CD4-positive, alpha-beta T cell treated with Interleukin-21 for 1 hour (primary cell): ENCODE measurements around the gene HMCN2.

ENCODE experiments used
- DNase-seq: peaks from one replicate; pipeline ENCODE4 v3.0.0-alpha.2; 2020

Gene HMCN2

DNA sequence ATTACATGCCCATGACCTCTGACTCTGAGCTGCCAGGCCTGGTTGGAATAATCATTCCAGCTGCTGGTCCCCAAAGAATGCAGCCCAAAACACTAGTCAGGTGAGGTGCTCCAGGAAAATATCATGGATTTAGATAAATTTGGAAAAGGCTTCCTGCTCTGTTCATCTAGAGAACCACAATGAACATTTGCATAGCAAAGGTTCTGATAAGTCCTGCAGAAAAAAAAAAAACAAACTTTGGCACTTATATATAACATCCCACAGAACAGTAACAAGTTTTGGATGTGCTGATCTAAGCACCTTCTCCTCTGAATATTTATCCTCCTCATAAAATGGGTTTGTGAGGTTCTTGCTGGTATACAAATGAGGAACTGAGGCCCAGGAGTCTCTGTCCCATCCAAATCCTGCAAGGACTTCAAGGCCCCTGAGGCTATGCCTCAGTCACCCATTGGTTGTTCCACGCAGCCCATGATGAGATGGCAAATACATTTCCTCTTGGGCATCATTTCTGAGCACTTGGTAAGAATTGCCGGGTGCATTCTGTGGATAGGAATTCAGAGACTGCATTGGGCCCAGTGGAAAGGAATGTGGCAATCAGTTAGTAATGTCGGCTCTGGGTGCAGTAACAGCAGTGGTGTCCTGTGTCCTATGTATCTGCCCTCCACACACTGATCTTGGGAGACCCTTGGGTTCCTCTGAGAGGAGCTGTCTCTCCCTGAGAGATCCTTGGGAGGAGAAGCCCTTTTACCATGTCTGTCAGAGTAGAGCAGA, 105.8 kb downstream of the HMCN2 start:
- no peak for DNase-seq

DNA sequence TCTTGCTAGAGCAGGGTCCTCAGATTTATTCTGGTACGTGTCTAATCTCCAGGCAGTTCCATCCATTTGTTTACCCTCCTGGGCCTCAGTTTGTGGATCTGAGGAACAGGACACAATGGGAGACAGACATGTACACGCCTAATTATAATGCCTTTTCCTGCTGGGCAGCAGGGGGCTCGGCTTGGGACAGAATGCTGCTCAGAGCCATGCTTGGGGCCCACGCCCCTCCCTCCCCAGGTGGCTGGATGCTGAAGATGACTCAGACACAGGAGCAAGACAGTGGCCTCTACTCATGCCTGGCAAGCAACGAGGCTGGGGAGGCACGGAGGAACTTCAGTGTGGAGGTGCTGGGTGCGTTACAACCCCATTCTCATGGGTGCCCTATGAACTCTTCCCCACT, 106.5 kb downstream of the HMCN2 start:
- no peak for DNase-seq

DNA sequence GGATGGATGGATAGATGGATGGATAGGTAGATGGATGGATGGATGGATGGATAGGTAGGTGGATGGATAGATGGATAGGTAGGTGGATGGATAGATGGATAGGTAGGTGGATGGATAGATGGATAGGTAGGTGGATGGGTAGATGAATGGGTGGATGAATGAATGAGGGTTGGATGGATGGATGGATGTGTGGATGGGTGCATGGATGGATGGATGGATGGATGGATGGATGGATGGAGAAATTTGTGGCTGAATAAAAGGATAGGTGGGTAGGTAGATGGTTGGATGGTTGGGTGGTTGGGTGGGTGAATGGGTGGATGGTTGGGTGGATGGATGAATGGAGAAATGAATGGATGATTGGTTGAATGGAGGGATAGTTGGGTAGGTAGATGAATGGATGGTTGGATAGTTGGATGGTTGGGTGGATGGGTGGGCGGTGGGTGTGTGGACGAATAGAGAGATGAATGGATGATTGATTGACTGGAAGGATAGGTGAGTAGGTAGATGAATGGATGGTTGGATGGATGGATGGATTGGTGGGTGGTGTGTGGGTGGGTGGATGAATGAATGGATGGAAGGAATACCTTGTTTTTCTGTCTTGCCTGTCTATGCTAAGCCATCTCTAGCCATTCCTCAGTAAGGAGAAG, 108.2 kb downstream of the HMCN2 start:
- DNase-seq: no peak

DNA sequence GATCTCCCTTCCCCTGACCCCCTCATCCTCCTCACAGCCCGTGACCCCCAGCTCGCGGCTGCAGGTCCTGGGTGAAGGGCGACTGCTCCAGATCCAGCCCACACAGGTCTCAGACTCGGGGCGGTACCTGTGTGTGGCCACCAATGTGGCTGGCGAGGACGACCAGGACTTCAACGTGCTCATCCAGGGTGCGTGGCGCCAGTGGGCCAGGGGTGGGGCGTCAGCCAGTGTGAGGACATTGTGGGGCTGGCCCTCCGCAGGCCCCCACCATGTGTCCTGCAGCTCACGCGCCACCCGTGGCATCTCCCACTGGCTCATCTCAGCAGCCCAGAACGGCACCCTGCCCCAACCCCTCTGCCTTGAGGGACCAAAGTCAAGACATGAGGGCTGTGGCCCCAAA, 112.1 kb downstream of the HMCN2 start:
- no peak for DNase-seq

DNA sequence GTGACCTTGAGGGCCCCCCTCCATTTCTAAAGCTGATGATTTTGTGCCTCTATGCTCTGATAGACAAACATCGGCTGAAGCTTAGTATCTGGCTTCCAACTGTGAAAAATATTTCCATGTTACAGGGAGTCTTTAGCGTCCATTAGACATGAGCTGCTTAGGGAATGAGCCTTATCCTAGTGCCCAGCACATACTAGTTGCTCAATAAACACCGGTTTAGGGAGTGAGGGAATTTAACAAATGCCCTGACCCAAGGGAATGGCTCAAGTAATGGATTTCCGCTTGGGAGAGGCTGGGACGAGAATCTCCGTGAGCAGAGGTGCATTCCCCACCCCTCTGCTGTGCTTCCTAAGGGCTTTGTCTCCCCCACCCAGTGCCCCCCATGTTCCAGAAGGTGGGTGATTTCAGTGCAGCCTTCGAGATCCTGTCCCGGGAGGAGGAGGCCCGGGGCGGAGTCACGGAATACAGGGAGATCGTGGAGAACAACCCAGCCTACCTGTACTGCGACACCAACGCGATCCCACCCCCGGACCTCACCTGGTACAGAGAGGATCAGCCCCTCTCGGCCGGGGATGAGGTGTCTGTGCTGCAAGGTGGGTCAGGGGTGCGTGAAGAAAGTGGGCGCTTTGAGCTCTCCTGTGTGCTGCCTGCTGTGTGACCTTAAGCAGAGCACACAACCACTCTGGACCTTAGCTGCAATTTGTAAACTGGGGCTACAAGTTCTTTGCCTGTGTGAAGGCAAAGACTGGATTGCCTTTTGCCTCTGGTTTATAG, 113.5 kb downstream of the HMCN2 start:
- no peak for DNase-seq

DNA sequence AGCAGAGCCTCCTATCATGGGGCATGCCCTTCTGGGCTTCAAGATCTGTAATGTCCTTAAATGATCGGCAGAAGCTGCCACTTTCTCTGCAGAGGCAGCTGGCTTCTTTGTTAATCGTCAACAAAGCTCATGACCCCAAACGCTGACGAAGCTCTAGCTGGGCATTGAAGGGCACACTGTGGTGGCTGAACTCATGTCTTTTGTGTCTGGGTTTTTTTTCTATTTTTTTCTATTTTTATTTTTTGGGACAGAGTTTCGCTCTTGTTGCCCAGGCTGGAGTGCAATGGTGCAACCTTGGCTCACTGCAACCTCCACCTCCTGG, 114.0 kb downstream of the HMCN2 start:
- DNase-seq: no peak

DNA sequence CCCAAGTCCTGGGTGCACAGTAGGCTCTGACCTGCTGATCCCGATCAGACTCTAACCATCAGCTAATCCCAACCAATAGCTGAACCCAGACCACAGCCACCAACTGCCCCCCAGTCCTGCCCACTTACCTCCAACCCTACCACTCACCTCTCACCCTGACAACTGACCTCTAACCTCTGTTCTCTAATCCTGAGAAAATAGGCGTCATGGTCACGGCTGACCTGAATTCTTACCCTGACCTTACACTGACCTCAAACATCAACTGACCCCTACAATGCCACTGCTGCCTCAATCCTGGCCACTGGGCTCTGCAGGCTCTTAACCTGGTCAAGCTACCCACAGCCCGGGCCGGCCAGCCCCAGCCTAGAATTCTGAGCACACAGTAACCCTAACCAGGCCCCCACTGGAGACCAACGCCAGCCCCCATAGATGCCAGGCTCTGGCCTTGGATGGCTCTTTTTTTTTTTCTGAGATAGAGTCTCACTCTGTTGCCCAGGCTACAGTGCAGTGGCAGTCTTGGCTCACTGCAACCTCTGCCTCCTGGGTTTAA, 115.4 kb downstream of the HMCN2 start:
- no peak for DNase-seq

DNA sequence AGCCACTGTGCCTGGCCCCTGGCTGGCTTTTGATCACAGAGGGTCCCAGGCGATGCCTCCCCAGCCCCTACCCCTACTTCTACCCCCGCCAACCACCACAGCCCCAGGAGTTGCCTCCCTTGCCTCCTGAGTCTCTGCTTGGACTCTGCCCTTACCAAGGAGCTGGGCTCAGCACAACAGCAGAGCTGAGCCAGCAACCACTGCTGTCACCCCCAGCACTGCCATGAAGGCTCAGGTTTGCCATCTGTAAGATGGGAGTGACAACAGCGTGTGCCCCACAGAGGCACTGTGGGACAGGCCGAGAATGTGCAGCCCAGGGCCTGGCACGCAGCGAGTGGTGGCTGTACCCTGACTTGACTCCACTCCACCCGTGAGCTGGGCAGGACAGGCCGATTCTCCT, 116.1 kb downstream of the HMCN2 start:
- DNase-seq: no peak

DNA sequence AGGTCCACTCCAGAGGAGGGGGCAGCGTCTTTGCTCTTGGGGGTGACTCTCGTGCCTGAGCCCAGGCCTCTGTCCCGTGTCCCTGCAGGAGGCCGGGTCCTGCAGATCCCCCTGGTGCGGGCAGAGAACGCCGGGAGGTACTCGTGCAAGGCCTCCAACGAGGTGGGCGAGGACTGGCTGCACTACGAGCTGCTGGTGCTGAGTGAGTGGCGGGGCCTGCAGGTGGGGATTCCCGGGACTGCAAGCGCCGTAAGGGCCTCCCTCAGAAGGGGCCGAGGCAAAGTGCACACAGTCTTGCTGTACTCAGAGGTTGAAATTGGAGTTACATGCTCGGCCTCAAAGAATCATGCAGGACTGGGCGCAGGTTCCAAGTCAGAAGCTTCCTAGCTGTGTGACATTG, 116.5 kb downstream of the HMCN2 start:
- DNase-seq: no peak

DNA sequence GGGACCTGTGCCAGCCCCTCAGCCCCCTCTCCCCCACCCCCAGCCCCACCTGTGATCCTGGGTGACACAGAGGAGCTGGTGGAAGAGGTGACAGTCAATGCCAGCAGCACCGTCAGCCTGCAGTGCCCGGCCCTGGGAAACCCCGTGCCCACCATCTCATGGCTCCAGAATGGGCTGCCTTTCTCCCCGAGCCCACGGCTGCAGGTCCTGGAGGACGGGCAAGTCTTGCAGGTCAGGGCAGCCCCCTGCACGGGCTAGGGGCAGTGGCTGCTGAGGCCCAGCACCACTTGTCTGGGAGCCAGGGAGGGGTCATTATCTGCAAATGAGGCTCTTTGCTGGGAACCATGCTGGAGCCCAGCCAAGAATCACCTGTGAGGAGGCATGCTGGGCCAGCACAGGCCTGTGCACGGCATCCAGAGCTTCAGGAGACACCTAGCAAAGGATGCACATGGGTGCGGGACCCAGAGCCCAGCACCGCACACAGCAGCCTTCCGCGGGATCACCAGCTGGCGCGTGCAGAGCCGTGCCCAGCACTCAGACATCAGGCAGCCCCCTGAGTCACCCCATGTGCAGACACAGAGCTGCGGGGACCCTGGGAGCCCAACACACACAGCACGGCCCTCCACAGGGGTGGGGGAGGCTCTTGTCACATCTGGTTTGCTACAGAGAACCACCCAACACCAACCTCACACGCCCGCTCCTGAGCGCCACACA, 117.2 kb downstream of the HMCN2 start:
- no peak for DNase-seq

DNA sequence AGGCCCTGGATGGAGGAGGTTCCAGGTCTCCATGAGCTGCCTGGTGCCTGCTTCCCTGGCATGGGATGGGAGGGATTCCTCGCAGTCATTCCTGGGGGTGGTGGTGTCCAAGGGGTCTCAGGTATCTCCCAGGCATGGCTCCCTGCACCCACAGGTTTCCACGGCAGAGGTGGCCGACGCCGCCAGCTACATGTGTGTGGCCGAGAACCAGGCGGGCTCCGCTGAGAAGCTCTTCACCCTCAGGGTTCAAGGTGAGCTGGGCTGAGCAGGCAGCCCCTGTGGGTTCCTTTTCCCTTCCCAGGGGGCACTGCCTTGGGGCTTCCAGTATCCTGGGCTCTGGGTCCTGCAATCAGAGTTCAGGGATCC, 117.8 kb downstream of the HMCN2 start:
- DNase-seq: no peak

DNA sequence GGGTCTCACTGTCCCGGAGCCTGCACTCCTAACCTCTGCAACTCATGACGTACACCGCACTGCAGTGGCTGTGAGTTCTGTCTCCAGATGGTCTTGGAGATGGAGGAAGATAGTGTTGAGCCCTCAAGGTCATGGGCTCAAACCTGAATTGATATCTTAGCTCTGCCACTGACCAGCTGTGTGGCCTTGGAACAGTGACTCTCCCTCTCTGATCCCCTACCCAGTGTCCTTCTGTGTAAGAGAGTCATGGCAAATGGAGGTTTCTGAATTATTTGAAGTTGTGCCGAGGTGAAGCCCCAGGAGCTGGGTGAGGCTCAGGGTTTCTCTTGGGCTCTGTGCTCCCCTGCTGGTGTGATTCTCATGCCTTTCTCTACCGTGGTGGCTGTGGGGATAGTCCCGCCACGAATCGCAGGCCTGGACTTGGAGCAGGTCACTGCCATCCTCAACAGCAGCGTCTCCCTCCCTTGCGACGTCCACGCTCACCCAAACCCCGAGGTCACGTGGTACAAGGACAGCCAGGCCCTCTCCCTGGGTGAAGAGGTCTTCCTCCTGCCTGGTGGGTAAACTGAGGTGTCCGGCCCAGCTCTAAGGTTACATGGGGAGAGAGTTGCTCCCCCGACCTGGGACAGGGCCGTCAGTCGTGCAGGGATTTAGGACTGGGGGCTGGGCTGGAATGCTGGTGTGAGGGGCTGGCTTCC, 118.6 kb downstream of the HMCN2 start:
- no peak for DNase-seq

DNA sequence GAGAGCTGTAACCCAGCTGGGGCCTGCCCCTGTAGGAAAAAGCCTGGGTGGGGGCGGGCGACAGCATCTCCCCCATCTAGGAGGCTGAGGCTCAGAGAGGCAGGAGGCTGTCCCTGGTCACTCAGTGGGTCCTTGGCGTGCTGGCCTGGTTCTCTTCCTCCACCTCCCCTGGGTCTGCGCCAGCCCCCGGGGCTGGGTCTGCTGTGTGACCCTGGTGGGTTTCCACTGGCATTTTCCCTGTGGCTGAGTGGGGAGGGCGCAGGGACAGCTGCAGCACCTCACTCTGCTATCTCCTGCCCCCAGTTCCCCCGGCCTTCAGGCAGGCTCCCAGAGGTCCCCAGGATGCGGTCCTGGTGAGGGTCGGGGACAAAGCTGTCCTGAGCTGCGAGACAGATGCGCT, 119.7 kb downstream of the HMCN2 start:
- no peak for DNase-seq

DNA sequence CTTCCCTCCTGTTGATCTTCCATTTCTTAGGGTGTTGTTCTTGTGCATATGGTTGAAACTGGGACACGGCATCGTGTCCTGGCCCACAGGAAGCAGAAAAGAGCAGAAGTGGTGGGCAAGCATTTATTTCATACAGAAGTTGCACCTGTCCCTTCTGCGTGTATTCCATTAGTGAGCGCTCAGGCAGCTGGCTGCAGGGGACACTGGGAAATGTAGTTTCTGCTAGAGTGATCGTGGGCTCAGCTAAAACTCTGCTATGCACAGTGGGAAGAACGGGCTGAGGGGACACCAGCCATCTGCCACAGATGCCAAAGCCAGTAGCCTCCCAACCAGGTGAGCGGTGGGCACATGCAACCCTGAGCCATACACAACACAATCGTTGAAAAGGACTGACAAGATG, 121.8 kb downstream of the HMCN2 start:
- no peak for DNase-seq

DNA sequence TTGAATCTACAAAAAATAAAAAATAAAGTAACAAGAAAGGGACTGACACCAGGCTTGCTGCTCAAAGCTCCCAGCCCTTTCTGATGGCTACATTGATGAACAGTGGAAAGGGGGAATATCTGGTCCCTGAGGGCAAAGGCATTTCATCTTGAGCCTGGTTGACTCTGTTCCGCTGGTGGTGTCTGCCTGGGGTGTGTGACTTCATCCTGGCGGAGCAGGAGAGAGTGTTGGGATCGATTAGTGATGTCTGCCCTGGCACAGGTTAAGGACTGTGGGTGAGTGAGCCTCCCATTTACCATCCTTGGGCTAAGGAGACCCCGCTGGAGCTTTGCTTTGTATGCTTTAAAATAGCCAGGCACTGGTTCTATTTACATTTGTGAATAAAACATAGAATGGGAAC, 122.3 kb downstream of the HMCN2 start:
- no peak for DNase-seq

DNA sequence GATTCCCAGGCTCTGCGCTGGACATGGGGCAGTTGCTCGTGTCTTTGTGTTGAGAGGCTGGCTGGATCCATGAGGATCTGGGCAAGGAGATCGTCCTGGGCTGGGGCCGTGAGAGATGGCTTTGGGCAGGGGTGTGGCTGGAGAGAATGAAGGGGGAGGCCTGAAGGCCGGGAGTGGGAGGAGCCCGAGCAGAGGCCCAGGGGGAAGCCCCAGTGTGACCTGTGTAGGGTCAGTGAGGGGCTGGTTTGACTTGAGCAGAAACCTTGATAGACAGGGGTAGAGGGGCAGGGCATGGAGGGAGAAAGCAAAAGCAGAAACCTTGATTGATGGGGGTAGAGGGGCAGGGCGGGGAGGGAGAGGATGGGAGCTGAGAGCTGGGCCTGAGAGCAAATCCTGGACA, 124.8 kb downstream of the HMCN2 start:
- DNase-seq: no peak

DNA sequence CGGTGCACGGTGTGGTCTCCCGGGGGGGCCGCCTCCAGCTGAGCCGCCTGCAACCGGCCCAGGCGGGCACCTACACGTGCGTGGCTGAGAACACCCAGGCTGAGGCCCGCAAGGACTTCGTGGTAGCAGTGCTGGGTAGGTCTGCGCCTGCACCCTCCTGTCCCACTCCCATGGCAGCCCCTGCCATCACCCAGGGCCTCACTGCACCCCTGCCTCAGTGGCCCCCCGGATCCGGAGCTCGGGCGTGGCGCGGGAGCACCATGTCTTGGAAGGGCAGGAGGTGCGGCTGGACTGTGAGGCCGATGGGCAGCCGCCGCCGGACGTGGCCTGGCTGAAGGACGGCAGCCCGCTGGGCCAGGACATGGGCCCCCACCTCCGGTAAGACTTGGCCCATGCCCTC, 125.4 kb downstream of the HMCN2 start:
- no peak for DNase-seq

DNA sequence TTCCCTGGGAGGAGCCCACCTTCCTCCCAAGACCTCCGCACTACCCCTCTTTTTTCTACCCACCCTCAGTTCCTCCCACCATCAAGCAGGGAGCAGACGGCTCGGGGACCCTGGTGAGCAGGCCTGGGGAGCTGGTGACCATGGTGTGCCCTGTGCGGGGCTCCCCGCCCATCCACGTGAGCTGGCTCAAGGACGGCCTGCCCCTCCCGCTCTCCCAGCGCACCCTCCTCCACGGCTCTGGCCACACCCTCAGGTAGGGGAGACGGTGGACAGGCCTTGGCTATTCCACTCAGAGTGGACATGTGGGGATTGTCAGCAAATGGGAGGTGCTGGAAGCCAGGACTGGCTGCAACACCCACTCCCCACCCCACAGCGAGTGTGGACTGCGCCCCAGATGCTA, 126.3 kb downstream of the HMCN2 start:
- DNase-seq: no peak

DNA sequence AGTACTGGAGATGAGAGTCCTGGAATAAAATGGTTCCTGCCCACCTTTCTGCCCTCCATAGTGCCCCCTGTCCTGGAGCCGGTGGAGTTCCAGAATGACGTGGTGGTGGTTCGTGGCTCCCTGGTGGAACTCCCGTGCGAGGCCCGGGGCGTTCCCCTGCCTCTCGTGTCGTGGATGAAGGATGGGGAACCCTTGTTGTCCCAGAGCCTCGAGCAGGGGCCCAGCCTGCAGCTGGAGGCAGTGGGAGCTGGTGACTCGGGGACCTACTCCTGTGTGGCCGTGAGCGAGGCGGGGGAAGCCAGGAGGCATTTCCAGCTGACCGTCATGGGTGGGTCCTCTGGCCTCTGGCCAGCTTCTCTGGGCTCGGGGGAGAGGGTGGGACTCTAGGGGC, 128.1 kb downstream of the HMCN2 start:
- no peak for DNase-seq

DNA sequence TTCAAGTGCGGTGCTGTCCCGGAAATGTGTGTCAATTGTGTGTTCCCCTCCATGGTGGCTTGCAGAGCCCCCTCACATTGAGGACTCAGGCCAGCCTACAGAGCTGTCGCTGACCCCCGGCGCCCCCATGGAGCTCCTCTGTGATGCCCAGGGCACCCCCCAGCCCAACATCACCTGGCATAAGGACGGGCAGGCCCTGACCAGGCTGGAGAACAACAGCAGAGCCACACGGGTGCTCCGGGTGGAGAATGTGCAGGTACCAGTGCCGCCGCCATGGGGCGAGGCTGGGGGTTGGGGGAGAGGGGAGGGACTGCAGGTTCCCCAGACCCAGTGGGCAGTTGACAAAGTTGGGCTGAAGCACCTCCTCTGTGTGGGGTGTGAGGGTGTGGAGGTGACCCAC, 128.8 kb downstream of the HMCN2 start:
- no peak for DNase-seq

DNA sequence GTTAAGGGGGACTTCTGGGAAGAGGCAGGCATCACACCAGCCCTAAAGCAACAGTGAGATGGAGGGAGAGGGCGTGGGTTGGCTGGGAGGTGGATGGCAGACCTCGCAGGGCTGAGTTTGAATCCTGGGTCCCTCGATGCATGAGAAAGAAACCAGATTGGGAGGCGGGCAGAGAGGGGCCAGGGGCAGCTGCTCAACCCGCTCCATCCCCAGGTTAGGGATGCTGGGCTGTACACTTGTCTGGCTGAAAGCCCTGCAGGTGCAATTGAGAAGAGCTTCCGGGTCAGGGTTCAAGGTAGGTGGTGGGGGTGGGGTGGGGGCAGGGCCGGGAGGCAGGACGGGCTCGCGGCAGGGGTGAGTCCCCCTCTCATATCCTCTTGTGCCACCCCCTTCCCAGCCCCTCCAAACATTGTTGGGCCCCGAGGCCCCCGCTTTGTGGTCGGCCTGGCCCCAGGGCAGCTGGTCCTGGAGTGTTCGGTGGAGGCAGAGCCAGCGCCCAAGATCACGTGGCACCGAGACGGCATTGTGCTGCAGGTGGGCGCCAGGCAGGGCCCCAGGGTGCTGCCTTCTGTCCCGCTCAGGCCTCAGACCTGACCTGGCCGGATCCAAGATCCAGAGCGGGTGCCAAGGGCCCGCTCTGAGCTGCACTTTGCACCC, 129.4 kb downstream of the HMCN2 start:
- DNase-seq: no peak

DNA sequence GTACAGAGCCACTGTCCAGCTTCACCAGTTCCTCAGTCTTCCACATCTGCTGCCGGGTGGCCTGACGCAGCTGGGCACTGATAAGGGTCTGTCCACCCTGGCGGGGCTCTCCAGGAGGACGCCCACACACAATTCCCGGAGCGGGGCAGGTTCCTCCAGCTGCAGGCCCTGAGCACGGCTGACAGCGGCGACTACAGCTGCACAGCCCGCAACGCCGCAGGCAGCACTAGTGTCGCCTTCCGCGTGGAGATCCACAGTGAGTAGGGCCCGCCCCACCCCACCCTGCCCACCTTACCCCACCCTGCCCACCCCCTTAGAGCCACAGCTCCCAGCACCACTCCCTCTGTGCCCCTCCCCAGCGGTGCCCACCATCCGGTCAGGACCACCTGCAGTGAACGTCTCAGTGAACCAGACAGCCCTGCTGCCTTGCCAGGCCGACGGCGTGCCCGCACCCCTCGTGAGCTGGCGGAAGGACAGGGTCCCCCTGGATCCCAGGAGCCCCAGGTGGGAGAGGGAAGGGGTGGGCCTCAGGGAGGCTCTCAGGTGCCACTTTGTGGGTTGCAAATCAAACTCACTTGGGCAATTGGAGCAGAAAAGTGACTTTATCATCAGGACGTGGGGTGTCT, 130.4 kb downstream of the HMCN2 start:
- no peak for DNase-seq
